G401.6 (cell line): ENCODE measurements around the gene HPCAL1.

Experiments used
- FAIRE-seq: peaks from 2 replicates; lab custom pipeline; 2012; peaks lifted over from hg19 to GRCh38; lab: Jason Lieb, UNC

Gene HPCAL1

DNA sequence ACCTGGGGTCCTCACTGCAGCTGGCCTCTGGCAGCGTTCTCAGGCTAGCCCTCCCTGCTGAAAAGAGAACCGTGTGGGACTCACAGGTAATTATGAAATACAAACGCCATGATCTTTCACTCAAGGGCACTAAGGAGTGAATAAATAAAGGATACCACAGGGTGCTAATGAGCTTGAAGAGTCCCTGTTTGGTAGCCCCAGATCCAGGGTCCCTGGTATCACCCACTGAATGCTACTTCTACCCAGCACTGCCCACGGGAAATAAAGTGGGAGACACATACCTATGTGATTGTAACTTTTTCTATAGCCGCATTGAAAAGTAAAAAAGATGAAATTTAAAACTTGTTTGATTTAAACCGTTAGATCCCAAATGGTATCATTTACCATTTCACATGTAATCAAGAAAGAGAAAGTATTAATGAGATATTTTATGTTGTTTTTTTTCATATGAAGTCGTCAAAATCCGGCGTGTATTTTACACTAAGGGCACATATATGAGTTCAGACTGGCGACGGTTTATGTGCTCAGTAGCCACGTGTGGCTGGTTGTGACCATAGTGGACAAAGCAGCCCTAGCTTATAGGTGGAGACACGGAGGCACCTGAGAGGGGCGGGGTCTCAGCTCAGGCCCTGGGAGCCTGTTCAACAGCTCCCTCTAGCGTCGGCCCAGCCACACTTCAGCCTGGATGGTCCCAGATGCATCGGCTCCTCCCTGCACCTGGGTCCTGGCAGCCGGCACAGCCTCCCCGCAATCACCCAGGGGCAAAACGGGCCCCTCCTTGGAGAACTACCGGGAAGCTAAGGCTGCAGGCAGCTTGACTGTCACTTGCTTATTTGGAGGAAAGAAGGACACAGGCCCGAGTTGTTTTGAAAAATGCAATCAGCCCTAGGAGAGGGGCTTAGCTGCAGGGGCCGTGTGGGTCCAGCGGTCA is 106.2 kb downstream of the HPCAL1 start:
- peak; percentile 49 for FAIRE-seq

- no peak for FAIRE-seq
Measured at GRCh38 chr2:10410001-10410822, 107.5 kb downstream of the HPCAL1 start.

DNA sequence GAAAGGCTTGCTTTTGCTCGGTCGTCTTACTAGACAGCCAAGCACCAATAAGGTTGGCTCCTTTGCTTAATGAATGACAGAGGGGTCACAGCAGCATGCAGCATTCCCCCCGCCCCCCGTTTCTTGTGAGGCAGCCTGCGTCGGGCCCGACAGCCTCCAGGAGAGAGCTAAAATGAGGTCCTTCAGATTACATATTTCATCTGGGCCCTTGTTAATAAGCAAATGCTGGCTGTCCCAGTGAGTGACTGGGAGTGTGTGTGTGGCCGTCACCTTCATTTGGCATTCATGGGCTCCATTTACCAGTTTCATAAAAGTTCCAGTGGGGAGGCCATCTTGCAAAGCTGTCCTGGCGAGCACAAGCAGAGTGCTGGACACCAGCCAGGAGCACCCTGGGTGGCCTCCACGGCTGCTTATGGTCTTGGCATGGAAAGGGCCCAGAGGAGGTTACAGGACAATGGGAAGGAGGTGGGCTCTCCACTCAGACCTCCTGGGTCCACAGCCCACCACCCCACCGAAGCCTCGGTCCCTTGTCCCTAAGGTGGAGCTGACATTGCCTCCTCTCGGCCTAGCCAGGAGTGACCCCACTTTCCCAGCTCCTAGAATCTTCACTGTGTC is 108.2 kb downstream of the HPCAL1 start:
- no peak for FAIRE-seq

DNA sequence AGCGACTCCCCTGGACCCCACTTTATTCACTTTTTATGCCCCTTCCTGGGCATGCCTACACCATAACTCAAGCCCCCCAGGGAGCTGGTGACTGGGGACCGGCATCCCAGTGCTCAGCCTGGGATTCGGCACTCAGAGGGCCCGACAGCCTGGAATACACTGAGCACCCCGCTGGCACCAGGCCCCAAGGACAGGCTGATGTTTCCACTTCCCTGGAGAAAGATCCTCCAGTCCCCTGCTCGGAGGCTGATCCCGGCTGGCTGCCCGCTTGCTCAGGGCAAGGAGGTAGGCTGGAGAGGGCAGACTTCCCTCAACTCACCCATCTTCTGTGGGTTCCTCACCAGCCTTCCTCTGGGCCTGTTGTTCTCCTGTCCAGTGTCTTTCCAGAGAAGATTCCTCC is 108.9 kb downstream of the HPCAL1 start:
- FAIRE-seq = no peak

DNA sequence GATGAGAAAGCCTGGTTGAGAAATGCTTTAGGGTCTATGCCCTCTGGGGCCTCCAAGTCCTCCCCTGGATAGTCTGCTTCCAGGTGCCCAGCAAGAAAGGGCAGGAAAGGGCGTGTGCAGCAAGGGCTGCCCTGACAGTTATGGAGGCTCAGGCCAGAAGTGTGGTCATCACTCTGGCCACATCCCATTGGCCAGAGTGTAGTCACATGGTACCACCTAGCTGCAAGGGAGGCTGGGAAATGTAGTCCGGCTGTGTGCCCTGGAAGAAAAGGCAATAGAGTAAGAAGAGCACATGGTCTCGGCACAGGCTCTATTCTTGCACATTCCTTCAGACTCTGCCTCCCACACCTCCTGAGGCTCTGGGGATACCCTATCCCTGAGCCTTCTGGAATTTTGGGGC is 109.7 kb downstream of the HPCAL1 start:
- FAIRE-seq = no peak

GRCh38 chr2:10413503-10413902 is 110.8 kb downstream of the HPCAL1 start:
- FAIRE-seq = no peak

DNA sequence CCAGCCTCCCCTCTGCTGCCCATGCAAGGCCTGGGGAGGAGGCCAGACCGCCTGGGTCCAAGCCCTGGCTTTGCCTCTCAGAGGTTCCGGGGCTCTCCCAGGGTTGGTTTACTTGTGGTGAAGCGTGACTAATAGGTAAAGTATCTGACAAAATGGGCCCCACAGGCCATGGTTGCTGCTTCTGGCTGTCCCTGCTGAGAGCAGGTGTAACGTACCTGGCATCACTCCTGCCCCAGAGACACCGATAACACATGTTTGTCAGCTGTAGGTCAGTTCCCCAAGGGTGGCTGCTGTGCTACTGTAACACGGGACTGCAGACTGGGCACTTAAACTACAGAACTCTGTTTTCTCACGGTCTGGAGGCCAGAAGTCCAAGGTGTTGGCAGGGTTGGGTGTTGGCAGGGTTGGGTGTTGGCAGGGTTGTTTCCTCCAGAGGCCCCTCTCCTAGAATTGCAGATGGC is 111.3 kb downstream of the HPCAL1 start:
- no peak for FAIRE-seq

GRCh38 chr2:10414591-10414990 is 111.9 kb downstream of the HPCAL1 start:
- FAIRE-seq = no peak

GRCh38 chr2:10415048-10415447 is 112.3 kb downstream of the HPCAL1 start:
- FAIRE-seq = no peak

GRCh38 chr2:10415640-10416039 is 112.9 kb downstream of the HPCAL1 start:
- FAIRE-seq = no peak

DNA sequence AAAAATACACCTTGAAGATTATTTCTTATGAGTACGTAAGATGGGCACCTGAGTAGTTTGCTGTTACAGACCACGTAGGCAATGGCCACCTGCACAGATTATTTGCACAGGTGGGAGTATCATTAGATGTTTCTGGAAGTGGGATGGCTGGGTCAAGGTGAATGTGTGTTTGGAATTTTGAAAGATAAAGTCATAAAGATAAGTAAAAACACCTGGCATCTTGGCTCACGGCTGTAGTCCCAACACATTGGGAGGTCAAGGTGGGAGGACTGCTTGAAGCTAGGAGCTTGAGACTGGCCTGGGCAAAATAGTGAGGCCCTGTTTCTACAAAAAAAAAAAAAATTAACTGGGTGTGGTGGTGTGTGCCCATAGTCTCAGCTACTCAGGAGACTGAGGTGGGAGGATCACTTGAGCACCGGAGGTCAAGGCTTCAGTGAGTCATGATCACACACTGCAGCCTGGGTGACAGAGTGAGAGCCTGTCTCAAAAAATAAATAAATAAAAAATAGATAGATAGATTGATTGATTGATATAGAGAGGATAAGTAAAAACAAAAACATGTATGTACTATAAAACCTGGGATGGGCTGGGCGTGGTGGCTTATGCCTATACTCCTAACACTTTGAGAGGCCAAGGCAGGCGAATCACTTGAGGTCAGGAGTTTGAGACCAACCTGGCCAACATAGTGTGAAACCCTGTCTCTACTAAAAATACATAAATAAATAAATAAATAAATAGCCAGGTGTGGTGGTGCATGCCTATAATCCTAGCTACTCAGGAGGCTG is 115.0 kb downstream of the HPCAL1 start:
- no peak for FAIRE-seq

GRCh38 chr2:10419553-10420257 is 117.0 kb downstream of the HPCAL1 start:
- FAIRE-seq = no peak

DNA sequence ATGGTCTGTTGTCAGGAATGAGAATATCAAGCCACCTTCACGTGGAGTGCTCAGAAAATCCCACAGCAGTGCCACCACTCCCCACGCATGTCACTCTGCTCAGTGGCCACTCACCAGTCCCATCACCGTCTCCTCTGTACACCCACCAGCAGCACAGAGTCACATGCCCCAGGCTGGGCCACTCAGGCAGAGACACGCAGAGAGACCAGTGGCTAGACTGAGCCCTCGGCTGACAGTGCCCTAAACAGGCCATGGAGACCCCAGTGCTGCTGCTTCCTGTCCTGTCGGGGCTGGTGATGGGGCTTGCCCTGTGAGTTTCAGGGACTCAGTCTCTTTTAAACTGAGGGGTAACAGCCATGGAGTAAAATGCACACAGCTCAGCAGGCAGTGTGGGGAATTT is 119.5 kb downstream of the HPCAL1 start:
- FAIRE-seq = no peak

DNA sequence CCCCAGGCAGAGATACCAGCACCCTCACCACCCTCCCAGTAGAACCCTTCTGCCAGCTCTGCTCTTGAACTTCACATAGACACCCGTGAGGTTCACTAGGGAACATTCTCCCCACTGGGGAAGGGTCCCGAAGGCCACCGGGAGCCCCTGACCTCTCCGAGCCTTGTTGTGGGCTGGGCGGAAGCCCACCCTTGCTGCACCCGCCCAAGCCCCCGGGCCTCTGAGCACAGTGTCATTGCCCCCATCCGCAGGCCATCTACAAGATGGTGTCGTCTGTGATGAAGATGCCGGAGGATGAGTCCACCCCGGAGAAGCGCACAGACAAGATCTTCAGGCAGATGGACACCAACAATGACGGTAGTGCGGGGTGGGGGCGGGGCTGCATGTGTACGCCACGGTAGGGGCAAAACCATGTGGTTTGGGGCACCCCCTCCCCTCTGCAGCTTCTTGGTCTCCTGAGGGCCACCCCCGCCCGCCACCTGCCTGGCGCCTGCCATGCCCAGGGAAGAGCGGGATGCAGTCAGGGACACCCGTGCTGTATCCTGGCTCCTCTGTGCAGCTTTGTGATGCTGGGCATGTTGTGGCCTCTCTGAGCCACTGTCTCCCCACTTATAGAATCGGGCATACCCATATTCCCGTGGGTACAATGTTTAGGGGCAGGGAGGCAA is 120.2 kb downstream of the HPCAL1 start:
- no peak for FAIRE-seq

- FAIRE-seq = no peak
Measured at GRCh38 chr2:10423400-10423774, 120.7 kb downstream of the HPCAL1 start.

- no peak for FAIRE-seq
Measured at GRCh38 chr2:10424051-10424450, 121.3 kb downstream of the HPCAL1 start.

DNA sequence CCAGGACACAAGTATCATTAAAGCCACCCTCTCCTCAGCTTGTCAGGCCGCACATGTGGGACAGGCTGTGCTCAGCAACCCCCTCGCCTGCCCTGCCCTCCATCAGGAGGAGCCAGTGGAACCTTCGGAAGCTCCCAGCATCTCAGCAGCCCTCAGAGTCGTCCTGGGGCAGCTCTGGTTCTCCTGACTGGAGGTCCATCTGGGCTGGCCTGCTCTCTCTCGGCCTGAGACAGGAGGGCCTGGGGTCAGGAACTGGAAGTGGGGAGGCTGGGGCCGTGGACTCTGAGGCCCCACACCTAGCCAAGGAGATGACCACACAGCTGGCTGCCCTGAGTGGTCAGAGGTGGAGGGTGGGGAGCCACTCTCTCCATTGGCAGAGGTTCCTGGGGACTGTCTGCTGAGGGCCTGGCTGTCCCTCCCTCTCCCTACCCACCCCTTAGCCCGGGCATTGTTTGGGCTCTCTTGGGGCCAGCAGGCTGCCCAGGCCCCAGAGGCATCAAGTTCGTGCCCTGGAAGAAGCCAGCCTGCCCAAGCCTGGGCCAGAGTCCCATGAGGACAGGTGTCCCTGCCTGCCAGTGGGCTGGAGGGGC is 122.3 kb downstream of the HPCAL1 start:
- FAIRE-seq = no peak

- no peak for FAIRE-seq
Measured at GRCh38 chr2:10425699-10426098, 123.0 kb downstream of the HPCAL1 start.

DNA sequence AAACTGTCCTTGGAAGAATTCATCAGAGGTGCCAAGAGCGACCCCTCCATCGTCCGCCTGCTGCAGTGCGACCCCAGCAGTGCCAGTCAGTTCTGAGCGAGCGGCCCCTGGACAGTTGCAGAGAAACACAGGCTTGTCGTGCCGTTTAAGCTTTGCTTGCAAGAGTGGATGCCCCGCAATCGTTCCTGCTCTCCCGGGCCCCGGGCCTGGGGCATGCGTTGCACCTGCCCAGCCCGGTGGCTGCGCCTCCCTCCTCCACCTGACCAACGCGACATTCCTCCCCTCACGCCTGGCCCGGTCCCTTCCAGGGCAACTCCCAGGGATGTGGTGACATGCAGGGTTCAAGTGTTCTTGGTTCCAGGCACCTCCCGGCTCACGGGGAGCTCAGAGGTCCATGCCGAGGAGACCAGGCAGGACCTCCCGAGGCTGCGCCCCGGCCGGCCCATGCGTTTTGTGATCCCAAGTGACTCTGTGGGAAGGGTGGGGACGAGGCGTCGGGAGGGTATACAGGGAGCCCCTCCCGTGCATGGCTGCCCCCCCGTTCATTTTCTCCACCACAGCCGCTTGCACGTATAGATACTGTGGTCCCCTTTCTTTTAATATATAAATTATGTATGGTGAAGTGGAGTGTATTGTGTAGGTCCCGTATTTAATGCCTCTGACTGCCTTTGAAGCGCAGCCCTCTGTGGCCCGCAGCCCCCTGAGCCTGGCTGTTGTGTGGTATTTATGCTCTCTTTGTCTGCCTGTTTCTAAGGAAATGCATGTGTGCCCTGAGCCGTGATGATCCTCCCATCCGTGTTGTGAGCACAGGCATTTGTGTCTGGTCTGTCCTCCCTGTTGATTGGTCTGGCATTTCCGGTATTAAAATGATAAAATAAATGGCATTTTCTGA is 124.3 kb downstream of the HPCAL1 start:
- FAIRE-seq = no peak

- FAIRE-seq = no peak
Measured at GRCh38 chr2:10427618-10427949, 124.9 kb downstream of the HPCAL1 start.
